ENCODE results near the gene FOXP1.

DNA sequence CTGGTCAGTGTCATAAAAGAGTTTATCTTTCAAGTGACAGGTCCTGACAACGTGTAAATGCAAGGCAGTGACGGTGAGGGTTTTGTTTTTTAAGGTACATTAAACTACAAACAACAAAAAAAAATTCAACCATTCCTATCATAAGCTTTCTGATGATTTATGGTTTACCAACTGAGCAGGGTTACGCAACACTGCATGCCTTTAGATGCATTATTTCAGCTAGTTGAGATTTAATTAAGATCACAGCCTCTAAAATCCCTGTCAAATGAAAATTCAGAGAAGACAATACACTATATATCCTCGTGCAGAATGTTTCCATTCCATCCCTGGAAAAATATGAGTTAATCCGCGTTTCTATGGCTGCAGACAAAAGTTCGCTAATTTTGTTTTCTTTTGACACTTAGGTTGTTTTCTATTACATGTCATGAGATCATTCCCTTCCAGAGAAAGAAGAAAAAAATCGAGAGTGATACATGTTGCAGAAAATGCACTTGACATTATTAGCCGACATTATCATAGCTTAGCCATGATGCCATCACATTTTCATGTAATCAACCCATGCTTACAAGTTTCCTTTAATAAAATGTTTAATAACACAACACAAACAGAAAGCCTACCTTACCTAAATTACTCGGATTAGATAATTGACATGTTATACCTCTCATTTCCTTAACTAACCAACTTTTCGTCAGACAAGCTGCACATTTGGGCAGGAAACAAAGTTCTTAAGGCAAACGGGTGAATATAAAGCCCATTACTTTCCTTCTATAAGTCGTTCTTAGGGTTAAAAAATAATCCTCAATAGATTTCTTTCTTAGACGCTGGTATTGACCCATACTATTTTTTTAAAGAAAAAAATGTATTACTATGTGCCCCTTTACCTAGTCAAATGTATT lies 521.2 kb downstream of the FOXP1 start:
- TF ChIP-seq EZH2 (IDR thresholded peaks at IDR 0.05; ENCODE audit: borderline replicate concordance, insufficient read depth, low read length, poor library complexity, severe bottlenecking) (no peak), EP300 (conservative IDR thresholded peaks at IDR 0.05; ENCODE audit: poor library complexity, severe bottlenecking) (no peak), RAD21 (conservative IDR thresholded peaks at IDR 0.05) (no peak), SMC3 (conservative IDR thresholded peaks at IDR 0.05; ENCODE audit: poor library complexity) (no peak), POLR2AphosphoS5 (IDR thresholded peaks at IDR 0.05) (no peak)
- TF ChIP-seq, protein P1, sequence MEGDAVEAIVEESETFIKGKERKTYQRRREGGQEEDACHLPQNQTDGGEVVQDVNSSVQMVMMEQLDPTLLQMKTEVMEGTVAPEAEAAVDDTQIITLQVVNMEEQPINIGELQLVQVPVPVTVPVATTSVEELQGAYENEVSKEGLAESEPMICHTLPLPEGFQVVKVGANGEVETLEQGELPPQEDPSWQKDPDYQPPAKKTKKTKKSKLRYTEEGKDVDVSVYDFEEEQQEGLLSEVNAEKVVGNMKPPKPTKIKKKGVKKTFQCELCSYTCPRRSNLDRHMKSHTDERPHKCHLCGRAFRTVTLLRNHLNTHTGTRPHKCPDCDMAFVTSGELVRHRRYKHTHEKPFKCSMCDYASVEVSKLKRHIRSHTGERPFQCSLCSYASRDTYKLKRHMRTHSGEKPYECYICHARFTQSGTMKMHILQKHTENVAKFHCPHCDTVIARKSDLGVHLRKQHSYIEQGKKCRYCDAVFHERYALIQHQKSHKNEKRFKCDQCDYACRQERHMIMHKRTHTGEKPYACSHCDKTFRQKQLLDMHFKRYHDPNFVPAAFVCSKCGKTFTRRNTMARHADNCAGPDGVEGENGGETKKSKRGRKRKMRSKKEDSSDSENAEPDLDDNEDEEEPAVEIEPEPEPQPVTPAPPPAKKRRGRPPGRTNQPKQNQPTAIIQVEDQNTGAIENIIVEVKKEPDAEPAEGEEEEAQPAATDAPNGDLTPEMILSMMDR (IDR thresholded peaks at IDR 0.05; ENCODE audit: poor library complexity, severe bottlenecking), result no peak
